NCI-H2171 (cell line): ENCODE data around the gene CD109.

Experiments
- DNase-seq: peaks from one replicate; lab custom pipeline; 2025; lab: John Stamatoyannopoulos, UW

The CD109 gene

GRCh38 chr6:73860303-73860702 is 164.3 kb downstream of the CD109 start:
- no peak for DNase-seq

GRCh38 chr6:73866305-73866704 is 170.3 kb downstream of the CD109 start:
- DNase-seq, result no peak

GRCh38 chr6:73867411-73867810 is 171.4 kb downstream of the CD109 start:
- DNase-seq, result no peak

GRCh38 chr6:73870907-73871306 is 174.9 kb downstream of the CD109 start:
- no peak for DNase-seq

- no peak for DNase-seq
Measured at GRCh38 chr6:73873081-73873480, 177.1 kb downstream of the CD109 start.
